HepG2 (cell line): Measurements from ENCODE around the gene ADAMTSL4. TPM values are rescaled to one million over a fixed set of nuclear protein-coding genes. Genes with fewer than 3 reads are reported as not detected.

Source experiments
- KAT2B ChIP-seq: fragments of 150-350 bp; IDR thresholded peaks from 2 replicates; pipeline ENCODE4 v1.6.1; 2014; ENCODE audit warnings: low read depth, low read length, borderline replicate concordance
- KDM2A ChIP-seq: sonication (generic); formaldehyde crosslinking; IDR thresholded peaks from 2 replicates; pipeline ENCODE4 v1.4.0; 2020; ENCODE audit warnings: low read depth, missing genetic modification reagents, borderline replicate concordance
- MAFG ChIP-seq: sonication (generic); formaldehyde crosslinking; IDR thresholded peaks from 2 replicates; pipeline ENCODE4 v1.5.1; 2020; ENCODE audit warnings: mild to moderate bottlenecking, missing genetic modification reagents
- MYNN ChIP-seq: sonication (generic); formaldehyde crosslinking; IDR thresholded peaks from 2 replicates; pipeline ENCODE4 v1.4.0; 2020; ENCODE audit warnings: mild to moderate bottlenecking, low read depth, missing genetic modification reagents
- SETDB1 ChIP-seq: sonication (generic); formaldehyde crosslinking; IDR thresholded peaks from 2 replicates; pipeline ENCODE4 v1.5.1; 2020; ENCODE audit warnings: missing genetic modification reagents, mild to moderate bottlenecking, borderline replicate concordance
- SIN3B ChIP-seq: fragments of 150-350 bp; IDR thresholded peaks from 2 replicates; pipeline ENCODE4 v1.6.1; 2014; ENCODE audit warnings: low read length
- TBP ChIP-seq: sonication (generic); formaldehyde crosslinking; IDR thresholded peaks from 2 replicates; pipeline ENCODE4 v1.5.0; 2020; ENCODE audit warnings: missing genetic modification reagents
- THAP11 ChIP-seq: IDR thresholded peaks from 2 replicates; pipeline ENCODE4 v1.6.1; 2016; ENCODE audit warnings: missing biosample characterization, missing genetic modification reagents
- ZBTB7A ChIP-seq: sonication (generic); formaldehyde crosslinking; IDR thresholded peaks from 2 replicates; pipeline ENCODE4 v1.8.0; 2022; ENCODE audit warnings: mild to moderate bottlenecking, missing genetic modification reagents
- ZFP41 ChIP-seq: sonication (generic); formaldehyde crosslinking; IDR thresholded peaks from 2 replicates; pipeline ENCODE4 v1.4.0; 2020; ENCODE audit warnings: mild to moderate bottlenecking, missing genetic modification reagents, borderline replicate concordance
- ZNF207 ChIP-seq: fragments of 450-650 bp; IDR thresholded peaks from 2 replicates; pipeline ENCODE4 v1.6.1; 2016; ENCODE audit warnings: antibody characterized with exemption, borderline replicate concordance
- ZNF430 ChIP-seq: sonication (generic); formaldehyde crosslinking; IDR thresholded peaks from 2 replicates; pipeline ENCODE4 v1.9.0; 2021; ENCODE audit warnings: mild to moderate bottlenecking, missing genetic modification reagents
- ZNF431 ChIP-seq: sonication (generic); formaldehyde crosslinking; IDR thresholded peaks from 2 replicates; pipeline ENCODE4 v1.9.0; 2022; ENCODE audit warnings: missing genetic modification reagents, low read depth, mild to moderate bottlenecking, borderline replicate concordance
- ZNF550 ChIP-seq: sonication (generic); formaldehyde crosslinking; IDR thresholded peaks from 2 replicates; pipeline ENCODE4 v1.4.0; 2020; ENCODE audit warnings: mild to moderate bottlenecking, missing genetic modification reagents, borderline replicate concordance
- polyA plus RNA-seq, 8 experiments: library from polyadenylated mRNA; depleted of rRNA in 3 of 8; stranded (reverse) in 7 of 8; unstranded in 1 of 8; fragments of >200 nt; fragmentation: Illumina TruSeq in 4 of 8; extraction: Trizol in 4 of 8; gene quantifications; 2 replicates each; pipeline versions ENCODE4 v1.2.1 to v1.2.3, GENCODE V29; 2011 to 2016; ENCODE audit warnings: low read depth in 4 of 8, missing spikeins in 1 of 8, mixed read lengths in 1 of 8; ENCODE audit not compliant: insufficient read depth in 1 of 8
- total RNA-seq, 5 experiments: library from RNA; depleted of rRNA; stranded (reverse); fragments of >200 nt; fragmentation: Illumina TruSeq; extraction: Trizol; gene quantifications; 2 replicates each; pipeline ENCODE4 v1.2.3, GENCODE V29; 2016; ENCODE audit warnings: low read depth in 1 of 5
- TF ChIP-seq, protein P1 (sequence below): sonication (generic); formaldehyde crosslinking; conservative IDR thresholded peaks from 2 replicates; pipeline ENCODE4 v1.4.0; 2020; ENCODE audit warnings: missing genetic modification reagents
- TF ChIP-seq, protein P2 (sequence below): sonication (generic); formaldehyde crosslinking; IDR thresholded peaks from 2 replicates; pipeline ENCODE4 v1.5.1; 2020; ENCODE audit warnings: missing genetic modification reagents, mild to moderate bottlenecking, borderline replicate concordance
- TF ChIP-seq, protein P3 (sequence below): sonication (generic); formaldehyde crosslinking; IDR thresholded peaks from 2 replicates; pipeline ENCODE4 v1.8.0; 2022; ENCODE audit warnings: mild to moderate bottlenecking, missing genetic modification reagents
- TF ChIP-seq, protein P4 (sequence below): sonication (generic); formaldehyde crosslinking; IDR thresholded peaks from 2 replicates; pipeline ENCODE4 v1.8.1; 2022; ENCODE audit warnings: mild to moderate bottlenecking, missing genetic modification reagents
- TF ChIP-seq, protein P5 (sequence below): sonication (generic); formaldehyde crosslinking; IDR thresholded peaks from 2 replicates; pipeline ENCODE4 v1.9.0; 2022; ENCODE audit warnings: missing genetic modification reagents, mild to moderate bottlenecking, borderline replicate concordance
- TF ChIP-seq, protein P6 (sequence below): sonication (generic); formaldehyde crosslinking; IDR thresholded peaks from 2 replicates; pipeline ENCODE4 v1.4.0; 2020; ENCODE audit warnings: missing genetic modification reagents

ADAMTSL4 gene
- total and polyA plus RNA-seq, 2 of the 13 experiments (the other 11 are each of a cell fraction or from before 2014, with no cell fraction given) = 3.9 to 16.4 TPM

DNA sequence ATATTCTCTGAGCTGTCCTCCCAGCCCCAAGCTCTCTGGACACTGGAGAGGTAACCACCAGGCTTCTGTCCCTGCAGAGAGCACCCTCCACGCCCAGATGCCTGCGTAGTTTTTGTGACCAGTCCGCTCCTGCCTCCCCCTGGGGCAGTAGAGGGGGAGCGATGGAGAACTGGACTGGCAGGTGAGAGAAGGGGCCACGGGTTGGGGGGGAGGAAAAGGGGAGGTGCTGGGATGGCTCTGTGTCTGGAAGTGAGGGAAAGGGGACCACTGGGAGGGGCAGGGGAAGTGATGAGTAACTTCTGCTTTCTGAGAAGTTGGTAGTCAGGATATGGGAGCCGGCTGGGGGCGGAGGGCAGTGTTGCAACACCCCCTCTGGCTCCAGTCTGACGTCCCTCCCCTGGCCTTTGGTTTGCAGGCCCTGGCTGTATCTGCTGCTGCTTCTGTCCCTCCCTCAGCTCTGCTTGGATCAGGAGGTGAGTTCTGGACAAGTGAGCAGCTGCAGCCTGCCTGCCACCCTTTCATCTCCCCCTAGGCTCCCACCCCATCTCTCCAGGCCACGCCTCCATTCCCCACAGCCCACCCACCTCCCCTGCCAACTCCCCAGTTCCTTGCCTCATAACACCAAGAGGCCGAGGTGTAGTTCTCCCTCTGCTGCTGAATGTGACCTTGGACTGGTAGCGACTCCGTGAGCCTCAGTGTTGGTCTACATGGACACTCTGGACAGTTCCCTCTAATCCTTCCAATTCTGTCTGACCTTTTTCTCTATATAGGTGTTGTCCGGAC lies 3.1 kb downstream of the ADAMTSL4 start (continued):
- TF ChIP-seq ZFP41 (CRISPR knock-in tag) (no peak), ZNF431 (CRISPR knock-in tag) (0 out of 2 replicates have a peak, but pooled peaks have one; percentile 43), TBP (CRISPR knock-in tag) (no peak), MAFG (no peak), KDM2A (CRISPR knock-in tag) (peak; percentile 77), MYNN (CRISPR knock-in tag) (no peak), SIN3B (no peak), THAP11 (peak; percentile 47), KAT2B (no peak), SETDB1 (no peak), ZNF550 (CRISPR knock-in tag) (no peak), ZNF430 (CRISPR knock-in tag) (peak; percentile 60; the same call in 1 of the 2 replicates), ZNF207 (no peak), ZBTB7A (CRISPR knock-in tag) (no peak)
- TF ChIP-seq, protein P1, sequence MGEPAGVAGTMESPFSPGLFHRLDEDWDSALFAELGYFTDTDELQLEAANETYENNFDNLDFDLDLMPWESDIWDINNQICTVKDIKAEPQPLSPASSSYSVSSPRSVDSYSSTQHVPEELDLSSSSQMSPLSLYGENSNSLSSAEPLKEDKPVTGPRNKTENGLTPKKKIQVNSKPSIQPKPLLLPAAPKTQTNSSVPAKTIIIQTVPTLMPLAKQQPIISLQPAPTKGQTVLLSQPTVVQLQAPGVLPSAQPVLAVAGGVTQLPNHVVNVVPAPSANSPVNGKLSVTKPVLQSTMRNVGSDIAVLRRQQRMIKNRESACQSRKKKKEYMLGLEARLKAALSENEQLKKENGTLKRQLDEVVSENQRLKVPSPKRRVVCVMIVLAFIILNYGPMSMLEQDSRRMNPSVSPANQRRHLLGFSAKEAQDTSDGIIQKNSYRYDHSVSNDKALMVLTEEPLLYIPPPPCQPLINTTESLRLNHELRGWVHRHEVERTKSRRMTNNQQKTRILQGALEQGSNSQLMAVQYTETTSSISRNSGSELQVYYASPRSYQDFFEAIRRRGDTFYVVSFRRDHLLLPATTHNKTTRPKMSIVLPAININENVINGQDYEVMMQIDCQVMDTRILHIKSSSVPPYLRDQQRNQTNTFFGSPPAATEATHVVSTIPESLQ (CRISPR knock-in tag) = no peak
- TF ChIP-seq, protein P2, sequence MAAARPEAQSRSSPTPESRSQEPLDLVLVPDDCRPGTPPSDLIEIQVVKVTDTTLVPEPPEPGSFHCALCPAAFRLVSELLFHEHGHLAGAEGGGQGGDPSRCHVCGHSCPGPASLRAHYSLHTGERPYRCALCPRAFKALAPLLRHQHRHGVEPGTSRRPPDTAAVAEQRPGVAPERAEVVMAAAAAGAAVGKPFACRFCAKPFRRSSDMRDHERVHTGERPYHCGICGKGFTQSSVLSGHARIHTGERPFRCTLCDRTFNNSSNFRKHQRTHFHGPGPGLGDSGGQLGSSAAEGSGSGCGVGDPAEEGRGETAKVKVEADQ (CRISPR knock-in tag) = no peak
- TF ChIP-seq, protein P3, sequence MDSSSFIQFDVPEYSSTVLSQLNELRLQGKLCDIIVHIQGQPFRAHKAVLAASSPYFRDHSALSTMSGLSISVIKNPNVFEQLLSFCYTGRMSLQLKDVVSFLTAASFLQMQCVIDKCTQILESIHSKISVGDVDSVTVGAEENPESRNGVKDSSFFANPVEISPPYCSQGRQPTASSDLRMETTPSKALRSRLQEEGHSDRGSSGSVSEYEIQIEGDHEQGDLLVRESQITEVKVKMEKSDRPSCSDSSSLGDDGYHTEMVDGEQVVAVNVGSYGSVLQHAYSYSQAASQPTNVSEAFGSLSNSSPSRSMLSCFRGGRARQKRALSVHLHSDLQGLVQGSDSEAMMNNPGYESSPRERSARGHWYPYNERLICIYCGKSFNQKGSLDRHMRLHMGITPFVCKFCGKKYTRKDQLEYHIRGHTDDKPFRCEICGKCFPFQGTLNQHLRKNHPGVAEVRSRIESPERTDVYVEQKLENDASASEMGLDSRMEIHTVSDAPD (CRISPR knock-in tag) = no peak
- TF ChIP-seq, protein P4, sequence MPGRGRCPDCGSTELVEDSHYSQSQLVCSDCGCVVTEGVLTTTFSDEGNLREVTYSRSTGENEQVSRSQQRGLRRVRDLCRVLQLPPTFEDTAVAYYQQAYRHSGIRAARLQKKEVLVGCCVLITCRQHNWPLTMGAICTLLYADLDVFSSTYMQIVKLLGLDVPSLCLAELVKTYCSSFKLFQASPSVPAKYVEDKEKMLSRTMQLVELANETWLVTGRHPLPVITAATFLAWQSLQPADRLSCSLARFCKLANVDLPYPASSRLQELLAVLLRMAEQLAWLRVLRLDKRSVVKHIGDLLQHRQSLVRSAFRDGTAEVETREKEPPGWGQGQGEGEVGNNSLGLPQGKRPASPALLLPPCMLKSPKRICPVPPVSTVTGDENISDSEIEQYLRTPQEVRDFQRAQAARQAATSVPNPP = no peak
- TF ChIP-seq, protein P5, sequence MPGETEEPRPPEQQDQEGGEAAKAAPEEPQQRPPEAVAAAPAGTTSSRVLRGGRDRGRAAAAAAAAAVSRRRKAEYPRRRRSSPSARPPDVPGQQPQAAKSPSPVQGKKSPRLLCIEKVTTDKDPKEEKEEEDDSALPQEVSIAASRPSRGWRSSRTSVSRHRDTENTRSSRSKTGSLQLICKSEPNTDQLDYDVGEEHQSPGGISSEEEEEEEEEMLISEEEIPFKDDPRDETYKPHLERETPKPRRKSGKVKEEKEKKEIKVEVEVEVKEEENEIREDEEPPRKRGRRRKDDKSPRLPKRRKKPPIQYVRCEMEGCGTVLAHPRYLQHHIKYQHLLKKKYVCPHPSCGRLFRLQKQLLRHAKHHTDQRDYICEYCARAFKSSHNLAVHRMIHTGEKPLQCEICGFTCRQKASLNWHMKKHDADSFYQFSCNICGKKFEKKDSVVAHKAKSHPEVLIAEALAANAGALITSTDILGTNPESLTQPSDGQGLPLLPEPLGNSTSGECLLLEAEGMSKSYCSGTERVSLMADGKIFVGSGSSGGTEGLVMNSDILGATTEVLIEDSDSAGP (CRISPR knock-in tag) = peak; percentile 38; the same call in 1 of the 2 replicates
- TF ChIP-seq, protein P6, sequence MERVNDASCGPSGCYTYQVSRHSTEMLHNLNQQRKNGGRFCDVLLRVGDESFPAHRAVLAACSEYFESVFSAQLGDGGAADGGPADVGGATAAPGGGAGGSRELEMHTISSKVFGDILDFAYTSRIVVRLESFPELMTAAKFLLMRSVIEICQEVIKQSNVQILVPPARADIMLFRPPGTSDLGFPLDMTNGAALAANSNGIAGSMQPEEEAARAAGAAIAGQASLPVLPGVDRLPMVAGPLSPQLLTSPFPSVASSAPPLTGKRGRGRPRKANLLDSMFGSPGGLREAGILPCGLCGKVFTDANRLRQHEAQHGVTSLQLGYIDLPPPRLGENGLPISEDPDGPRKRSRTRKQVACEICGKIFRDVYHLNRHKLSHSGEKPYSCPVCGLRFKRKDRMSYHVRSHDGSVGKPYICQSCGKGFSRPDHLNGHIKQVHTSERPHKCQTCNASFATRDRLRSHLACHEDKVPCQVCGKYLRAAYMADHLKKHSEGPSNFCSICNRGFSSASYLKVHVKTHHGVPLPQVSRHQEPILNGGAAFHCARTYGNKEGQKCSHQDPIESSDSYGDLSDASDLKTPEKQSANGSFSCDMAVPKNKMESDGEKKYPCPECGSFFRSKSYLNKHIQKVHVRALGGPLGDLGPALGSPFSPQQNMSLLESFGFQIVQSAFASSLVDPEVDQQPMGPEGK = peak; percentile 95
